GM10847 (cell line): ENCODE measurements around the gene PCGF1.
A peak's percentile ranks its signal among the peaks of the same experiment; 100 is the strongest.

ENCODE experiments used
- POLR2A ChIP-seq: IDR thresholded peaks from 2 replicates; pipeline ENCODE4 v1.6.1; 2011; ENCODE audit not compliant: insufficient read length; ENCODE audit errors: extremely low read depth

The PCGF1 gene

GRCh38 chr2:74500578-74500946 is 6.9 kb downstream of the PCGF1 start:
- TF ChIP-seq POLR2A = no peak

- no peak for TF ChIP-seq POLR2A
Observed at GRCh38 chr2:74499940-74500577, 7.4 kb downstream of the PCGF1 start.

GRCh38 chr2:74499267-74499939 is 8.1 kb downstream of the PCGF1 start, which contains the start of gene LBX2:
LBX2 (minus strand) TSS chr2:74499603; CDS start chr2:74499537, 66 bp downstream.
- TF ChIP-seq POLR2A = no peak

- TF ChIP-seq POLR2A = no peak
Observed at GRCh38 chr2:74498500-74499266, 8.8 kb downstream of the PCGF1 start.

- TF ChIP-seq POLR2A = no peak
Observed at GRCh38 chr2:74497777-74498499, 9.6 kb downstream of the PCGF1 start.

GRCh38 chr2:74496997-74497776 is 10.3 kb downstream of the PCGF1 start:
- TF ChIP-seq POLR2A = no peak

GRCh38 chr2:74495440-74495839 is 12.1 kb downstream of the PCGF1 start:
- no peak for TF ChIP-seq POLR2A

GRCh38 chr2:74493546-74493945 is 13.9 kb downstream of the PCGF1 start:
- no peak for TF ChIP-seq POLR2A

GRCh38 chr2:74491648-74492544 is 15.6 kb downstream of the PCGF1 start:
- TF ChIP-seq POLR2A = no peak

- no peak for TF ChIP-seq POLR2A
Observed at GRCh38 chr2:74489906-74490305, 17.6 kb downstream of the PCGF1 start.

GRCh38 chr2:74488643-74489481 is 18.6 kb downstream of the PCGF1 start:
- no peak for TF ChIP-seq POLR2A

GRCh38 chr2:74486141-74486540 is 21.4 kb downstream of the PCGF1 start:
- no peak for TF ChIP-seq POLR2A

GRCh38 chr2:74482801-74483674 is 24.5 kb downstream of the PCGF1 start, which contains the start of the genes CCDC142 and TTC31:
CCDC142 (minus strand) TSS chr2:74482998; CDS start chr2:74482837, 161 bp downstream.
TTC31 (plus strand) TSS chr2:74483081; CDS start chr2:74483096, 15 bp downstream.
- peak; percentile 79 for TF ChIP-seq POLR2A
